PFSK-1 (cell line): ENCODE measurements around the gene RAB9A.

Experiments used
- POLR2AphosphoS5 ChIP-seq: IDR thresholded peaks from 2 replicates; pipeline ENCODE4 v1.6.1; 2012; ENCODE audit warnings: low read depth, mild to moderate bottlenecking, control low read depth, low read length, moderate library complexity
- REST ChIP-seq, 2 experiments: IDR thresholded peaks; 2 replicates each; pipeline versions ENCODE4 v1.6.1 to v1.8.0; 2011 to 2012; ENCODE audit warnings: low read depth in 2 of 2, low read length in 2 of 2, control low read depth in 1 of 2, inconsistent platforms in 1 of 2, mild to moderate bottlenecking in 1 of 2, moderate library complexity in 1 of 2; ENCODE audit not compliant: insufficient read depth in 1 of 2
- SIN3A ChIP-seq: IDR thresholded peaks from 2 replicates; pipeline ENCODE4 v1.6.1; 2012; ENCODE audit warnings: mild to moderate bottlenecking, low read length, moderate library complexity, borderline replicate concordance; ENCODE audit not compliant: insufficient read depth

GRCh38 chrX:13669246-13669737 is 19.6 kb upstream of the RAB9A start:
- TF ChIP-seq POLR2AphosphoS5 (no peak), REST (IDR thresholded peaks at IDR 0.05; ENCODE audit: insufficient read depth in 1 of 2, low read depth in 2 of 2, low read length in 2 of 2) (no peak), SIN3A (no peak)
